IPS-NIHi7 (cell line): ENCODE measurements around the gene EZR.

ENCODE experiments used
- DNase-seq: peaks from one replicate; pipeline ENCODE4 v3.0.0; 2012; ENCODE audit warnings: mixed read lengths; ENCODE audit errors: extremely low spot score

The EZR gene

GRCh38 chr6:158761746-158762145 lies 57.4 kb downstream of the EZR start:
- no peak for DNase-seq

DNA sequence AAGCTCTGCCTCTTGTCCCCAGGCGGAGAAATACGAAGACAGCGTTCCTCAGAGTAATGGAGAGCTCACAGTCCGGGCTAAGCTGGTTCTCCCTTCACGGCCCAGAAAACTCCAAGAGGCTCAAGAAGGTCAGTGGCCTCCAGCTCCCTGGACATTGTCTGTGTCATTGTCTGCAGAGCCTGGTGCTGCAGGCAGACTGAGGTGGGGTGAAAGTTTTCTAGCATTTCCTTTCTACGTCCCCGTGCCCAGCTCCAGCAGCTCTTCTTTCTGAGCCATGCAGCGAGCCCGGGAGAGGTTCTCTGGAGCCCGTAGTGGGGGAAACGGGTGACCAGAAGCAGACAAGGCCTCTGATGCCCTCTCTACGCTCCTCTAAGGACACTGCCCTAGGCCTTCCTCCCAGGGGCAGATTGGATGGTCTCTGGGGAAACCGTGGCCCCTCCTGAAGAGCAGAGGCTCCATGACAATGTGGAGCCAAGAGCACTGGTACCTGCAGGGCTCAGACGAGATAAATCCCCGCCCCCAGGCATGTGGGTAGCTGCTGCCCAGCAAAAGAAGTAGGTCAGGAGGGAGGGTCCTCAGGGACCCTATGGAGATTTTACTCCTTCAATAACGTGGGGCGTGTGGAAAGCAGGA lies 58.4 kb downstream of the EZR start:
- DNase-seq: no peak

DNA sequence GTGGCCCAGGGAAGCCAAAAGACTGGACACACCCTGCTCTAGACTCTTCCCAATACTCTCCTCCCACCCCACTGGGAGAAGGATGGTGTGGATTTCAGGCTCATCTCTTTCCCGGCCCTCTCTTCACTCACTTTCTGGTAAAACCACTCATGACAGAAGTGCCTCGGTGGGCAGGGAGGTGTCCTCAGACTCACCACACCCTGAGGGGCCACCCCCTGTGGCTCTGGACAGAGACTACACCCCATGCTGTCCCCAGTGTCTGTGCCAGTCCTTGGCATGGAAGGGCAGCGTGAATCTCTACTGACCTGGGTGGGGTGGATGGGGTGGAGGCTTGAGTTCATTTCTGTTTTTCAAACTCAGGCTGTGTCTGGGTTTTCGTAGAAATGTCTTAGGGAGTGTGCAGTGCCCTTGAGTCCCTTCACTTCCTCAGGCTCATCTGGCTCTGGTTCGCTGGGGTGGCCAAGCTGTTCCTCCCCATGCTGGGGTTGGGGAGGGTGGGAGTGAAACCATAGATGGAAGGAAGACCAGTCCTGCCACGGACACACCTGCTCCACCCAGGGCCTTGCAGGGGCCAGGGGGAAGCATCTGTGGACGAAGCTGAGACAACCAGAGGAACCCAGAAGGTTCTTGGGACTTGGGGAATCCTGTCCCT lies 59.1 kb downstream of the EZR start:
- DNase-seq: no peak

DNA sequence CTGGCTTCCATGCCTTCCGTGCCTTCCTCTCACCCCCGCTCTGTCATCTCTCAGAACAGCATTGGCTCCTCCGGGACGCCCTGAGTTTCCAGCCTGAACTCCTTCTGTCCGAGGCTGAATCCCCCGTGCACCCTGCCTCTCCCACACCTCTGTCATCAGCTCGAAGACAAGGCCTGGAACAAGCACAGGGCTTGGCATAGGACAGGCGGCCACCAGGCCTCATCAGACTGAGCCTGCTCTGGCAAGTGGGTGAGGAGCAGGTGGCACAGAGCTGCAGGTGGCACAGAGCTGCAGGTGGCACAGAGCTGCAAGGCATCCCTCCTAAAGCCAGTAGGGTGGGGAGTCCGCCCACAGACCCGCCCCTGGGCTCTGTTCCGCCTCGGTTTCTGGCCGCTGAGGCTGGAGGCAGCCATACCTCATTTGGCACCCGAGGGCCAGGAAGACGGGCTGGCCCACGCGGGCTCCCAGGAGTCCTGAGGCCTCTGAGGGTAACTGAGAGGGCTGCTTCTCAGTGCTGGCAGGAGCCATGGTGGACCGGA lies 60.2 kb downstream of the EZR start:
- no peak for DNase-seq

GRCh38 chr6:158758451-158758860 lies 60.7 kb downstream of the EZR start:
- DNase-seq: peak; percentile 75

- DNase-seq: no peak
These were observed 61.4 kb downstream of the EZR start for GRCh38 chr6:158757753-158758090.

GRCh38 chr6:158756977-158757752 lies 62.0 kb downstream of the EZR start:
- no peak for DNase-seq

DNA sequence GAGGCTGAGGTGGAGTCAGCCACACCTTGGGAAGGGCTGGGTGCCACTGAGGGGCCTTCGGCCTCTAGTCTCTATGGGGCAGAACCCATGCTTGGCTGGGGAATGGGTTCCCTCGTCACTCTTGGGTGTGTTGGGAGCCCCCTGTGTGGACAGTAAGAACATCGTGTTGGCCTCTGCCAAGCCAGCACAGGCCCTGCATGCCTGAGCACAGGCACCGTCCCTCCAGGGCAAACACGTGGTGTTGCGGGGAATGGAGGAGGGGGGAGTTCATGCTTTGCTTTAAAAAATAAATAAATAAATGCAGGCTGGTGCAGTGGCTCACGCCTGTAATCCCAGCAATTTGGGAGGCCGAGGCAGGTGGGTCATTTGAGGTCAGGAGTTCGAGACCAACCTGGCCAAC lies 63.0 kb downstream of the EZR start:
- no peak for DNase-seq

GRCh38 chr6:158755636-158756035 lies 63.5 kb downstream of the EZR start:
- DNase-seq: no peak

- DNase-seq: no peak
These were observed 64.4 kb downstream of the EZR start for GRCh38 chr6:158754738-158755137.

DNA sequence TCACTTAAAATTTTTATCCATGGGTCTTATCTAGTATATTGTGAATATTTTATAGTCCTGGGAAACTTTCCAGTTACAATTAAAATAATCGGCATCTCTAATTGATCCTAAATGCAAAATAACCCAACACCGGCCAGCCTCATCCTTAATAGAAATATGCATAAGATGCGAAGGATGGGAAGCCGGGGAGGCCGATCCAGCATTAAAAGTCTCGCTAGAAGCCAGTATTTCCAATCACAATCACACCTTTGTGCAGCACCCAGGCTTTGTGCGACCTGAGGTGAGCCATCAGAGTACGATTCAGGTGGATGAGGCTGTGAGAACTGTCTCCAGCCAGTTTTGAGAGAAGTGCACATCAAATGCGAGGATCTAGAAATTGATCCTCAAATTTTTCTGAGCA lies 65.4 kb downstream of the EZR start:
- DNase-seq: no peak

- peak; percentile 54 for DNase-seq
These were observed 66.6 kb downstream of the EZR start for GRCh38 chr6:158752613-158753012.

DNA sequence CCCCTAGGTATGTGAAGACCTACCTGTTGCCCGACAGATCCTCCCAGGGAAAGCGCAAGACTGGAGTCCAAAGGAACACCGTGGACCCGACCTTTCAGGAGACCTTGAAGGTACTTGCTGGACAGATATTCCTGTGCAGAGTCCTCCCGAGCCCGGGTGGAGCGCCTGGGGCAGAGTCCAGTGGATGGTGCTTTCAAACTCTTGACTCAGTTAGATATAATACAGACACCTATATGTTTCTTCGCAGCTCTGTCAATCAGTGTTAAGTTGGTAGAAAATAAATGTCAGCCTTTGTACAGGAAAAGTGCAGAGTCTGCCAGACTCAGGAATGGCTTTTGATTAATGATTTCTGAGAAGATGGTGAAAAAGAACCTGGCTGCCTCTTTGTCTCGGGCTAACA lies 67.2 kb downstream of the EZR start:
- no peak for DNase-seq

GRCh38 chr6:158751224-158751623 lies 67.9 kb downstream of the EZR start:
- DNase-seq: no peak

DNA sequence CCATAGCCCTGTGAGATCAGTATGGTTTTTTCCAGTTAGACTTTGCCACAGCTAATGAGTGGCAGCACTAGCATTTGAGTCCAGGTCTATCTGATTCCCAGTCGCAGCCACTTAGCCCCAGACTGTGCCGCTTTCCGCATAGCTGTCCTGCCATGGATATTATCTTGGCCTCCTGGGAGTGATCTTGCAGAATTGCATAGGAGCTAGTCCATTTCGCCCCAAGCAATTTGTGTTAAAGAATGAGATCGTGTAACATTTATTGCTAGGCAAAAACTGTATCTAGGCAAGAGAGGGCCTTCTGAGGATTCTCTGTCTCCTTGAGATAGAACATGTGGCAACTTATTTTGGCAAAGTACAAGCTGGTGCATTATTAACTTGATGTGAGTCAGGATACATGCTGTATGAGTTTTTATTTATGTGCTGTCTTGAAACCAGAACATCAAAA lies 74.2 kb downstream of the EZR start:
- no peak for DNase-seq

GRCh38 chr6:158743033-158743651 lies 76.0 kb downstream of the EZR start:
- DNase-seq: no peak

DNA sequence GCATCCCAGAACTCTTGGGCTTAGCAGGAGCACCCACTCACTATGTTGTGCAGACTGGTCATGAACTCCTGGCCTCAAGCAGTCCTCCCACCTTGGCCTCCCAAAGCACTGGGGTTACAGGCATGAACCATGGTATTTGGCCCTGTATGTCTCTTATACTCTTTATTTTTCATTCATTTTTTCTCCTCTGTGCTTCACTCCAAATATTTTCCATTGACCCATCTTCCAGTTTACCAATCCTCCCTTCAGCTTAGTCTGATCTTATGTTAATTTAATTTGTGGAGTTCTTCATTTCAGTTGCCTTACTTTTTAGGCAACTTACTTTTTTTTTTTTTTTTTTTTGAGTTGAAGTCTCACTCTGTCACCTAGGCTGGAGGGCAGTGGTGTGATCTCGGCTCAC lies 79.5 kb downstream of the EZR start:
- DNase-seq: no peak

GRCh38 chr6:158737710-158738615 lies 81.2 kb downstream of the EZR start:
- no peak for DNase-seq

GRCh38 chr6:158737082-158737709 lies 82.0 kb downstream of the EZR start:
- no peak for DNase-seq

DNA sequence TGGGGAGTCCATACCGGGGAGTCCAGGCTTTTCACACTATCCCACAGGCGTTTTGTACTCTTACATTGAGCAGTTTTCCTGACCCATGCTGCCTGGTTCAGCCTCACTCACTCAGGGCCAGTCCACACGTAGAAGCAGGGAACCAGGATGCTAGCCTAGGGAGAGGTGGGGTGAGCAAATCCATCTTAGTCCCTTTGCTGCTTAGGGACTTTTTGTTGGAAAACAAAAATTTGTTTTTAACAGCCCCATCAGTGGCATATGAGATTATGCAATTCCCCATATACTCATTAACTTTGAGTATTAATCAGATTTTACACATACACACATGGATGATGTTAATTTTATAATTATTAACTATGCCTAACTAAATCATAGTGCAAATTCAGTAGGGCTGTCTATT lies 84.2 kb downstream of the EZR start:
- DNase-seq: no peak

GRCh38 chr6:158730541-158730907 lies 88.6 kb downstream of the EZR start:
- DNase-seq: no peak
